ENCODE results near the gene CDK9. TPM values are rescaled to one million over a fixed set of nuclear protein-coding genes. Genes with fewer than 3 reads are reported as not detected.
"Not testable (repeated sequence)": the region's sequence is repeated elsewhere in the genome, so short reads cannot be mapped to it uniquely, and the experiment has no call there.

The CDK9 gene
- 42.6 and 45.4 TPM in 2 replicates for total RNA-seq (2014; rRNA removed; shearing (Covaris generic))

- DNase-seq (ENCODE audit: low spot score), result peak; percentile 79
Observed at GRCh38 chr9:127785933-127786772, at the start of gene CDK9. TSS of gene CDK9 (plus strand) at chr9:127786034. CDS start at chr9:127786149, 115 bp downstream.

GRCh38 chr9:127738666-127739065 lies 47.2 kb upstream of the CDK9 start:
- DNase-seq (ENCODE audit: low spot score), result no peak

- DNase-seq (ENCODE audit: low spot score), result no peak
Observed at GRCh38 chr9:127739614-127740330, 46.1 kb upstream of the CDK9 start.

- DNase-seq (ENCODE audit: low spot score), result no peak
Observed at GRCh38 chr9:127741831-127742434, 43.9 kb upstream of the CDK9 start.

GRCh38 chr9:127742435-127743088 lies 43.3 kb upstream of the CDK9 start:
- no peak for DNase-seq (ENCODE audit: low spot score)

GRCh38 chr9:127744398-127745110 lies 41.3 kb upstream of the CDK9 start:
- no peak for DNase-seq (ENCODE audit: low spot score)

GRCh38 chr9:127746959-127747569 lies 38.8 kb upstream of the CDK9 start:
- DNase-seq (ENCODE audit: low spot score), result peak; percentile 52

GRCh38 chr9:127749090-127749787 lies 36.6 kb upstream of the CDK9 start:
- no peak for DNase-seq (ENCODE audit: low spot score)

GRCh38 chr9:127751269-127752054 lies 34.4 kb upstream of the CDK9 start:
- peak; percentile 29 for DNase-seq (ENCODE audit: low spot score)

GRCh38 chr9:127753148-127753547 lies 32.7 kb upstream of the CDK9 start:
- no peak for DNase-seq (ENCODE audit: low spot score)

GRCh38 chr9:127753622-127754021 lies 32.2 kb upstream of the CDK9 start:
- DNase-seq (ENCODE audit: low spot score), result no peak

- DNase-seq (ENCODE audit: low spot score), result no peak
Observed at GRCh38 chr9:127754099-127755060, 31.5 kb upstream of the CDK9 start.

- no peak for DNase-seq (ENCODE audit: low spot score)
Observed at GRCh38 chr9:127755061-127756060, 30.5 kb upstream of the CDK9 start.

GRCh38 chr9:127756233-127756632 lies 29.6 kb upstream of the CDK9 start:
- DNase-seq (ENCODE audit: low spot score), result no peak

- not testable (repeated sequence) for DNase-seq (ENCODE audit: low spot score)
Observed at GRCh38 chr9:127756776-127757175, 29.1 kb upstream of the CDK9 start.

- no peak for DNase-seq (ENCODE audit: low spot score)
Observed at GRCh38 chr9:127758843-127759242, 27.0 kb upstream of the CDK9 start.

GRCh38 chr9:127761061-127761460 lies 24.8 kb upstream of the CDK9 start:
- DNase-seq (ENCODE audit: low spot score), result no peak

All from HT-29 (cell line).